HG02884 (cell line): ENCODE measurements around the gene UBXN7.
"Not testable (repeated sequence)": the region's sequence is repeated elsewhere in the genome, so short reads cannot be mapped to it uniquely, and the experiment has no call there.

Experiments used
- ATAC-seq: cut with Tn5 transposase; IDR thresholded peaks from one replicate; pipeline ENCODE4 v1.9.1; 2021; ENCODE audit warnings: mild to moderate bottlenecking, moderate library complexity; ENCODE audit not compliant: unreplicated experiment

Gene UBXN7

DNA sequence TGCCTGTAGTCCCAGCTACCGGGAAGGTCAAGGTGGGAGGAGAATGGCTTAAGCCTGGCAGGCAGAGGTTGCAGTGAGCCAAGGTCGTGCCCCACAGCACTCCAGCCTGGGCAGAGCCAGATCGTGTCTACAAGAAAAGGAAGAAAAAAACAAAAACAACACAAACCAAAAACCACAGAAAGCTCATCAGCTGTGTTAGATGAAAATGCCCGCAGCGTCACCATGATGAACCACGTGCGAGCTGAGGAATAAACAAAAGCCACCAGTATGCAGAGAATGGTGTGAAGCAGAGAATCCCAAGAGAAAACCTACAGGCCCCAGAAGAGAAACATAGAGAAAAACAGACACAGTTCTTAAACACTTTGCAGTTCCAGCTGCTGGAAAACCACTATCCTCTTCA is 74.3 kb downstream of the UBXN7 start:
- no peak for ATAC-seq

DNA sequence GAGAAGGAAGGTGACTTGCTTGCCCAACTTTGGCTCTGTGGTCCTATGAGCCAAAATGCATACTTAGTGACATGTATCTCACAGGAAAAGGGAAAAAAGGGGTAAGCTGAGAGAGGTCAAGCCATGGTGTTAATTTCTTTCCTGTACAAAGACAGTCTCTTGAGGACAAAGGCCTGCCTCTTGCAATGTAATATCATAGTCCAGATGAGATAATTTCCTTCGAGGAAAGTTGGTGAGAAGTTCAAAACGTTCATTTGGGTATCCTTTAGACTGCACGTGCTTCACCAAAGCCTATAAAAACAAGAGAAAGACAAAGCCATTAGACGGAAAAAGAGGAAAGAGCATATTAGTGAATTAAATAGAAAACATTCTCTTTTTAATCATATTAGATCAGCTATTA is 75.7 kb downstream of the UBXN7 start:
- ATAC-seq, result no peak

GRCh38 chr3:196355668-196356067 is 76.6 kb downstream of the UBXN7 start:
- ATAC-seq, result no peak

- no peak for ATAC-seq
Observed at GRCh38 chr3:196354132-196354531, 78.1 kb downstream of the UBXN7 start.

- no peak for ATAC-seq
Observed at GRCh38 chr3:196351541-196351940, 80.7 kb downstream of the UBXN7 start.

DNA sequence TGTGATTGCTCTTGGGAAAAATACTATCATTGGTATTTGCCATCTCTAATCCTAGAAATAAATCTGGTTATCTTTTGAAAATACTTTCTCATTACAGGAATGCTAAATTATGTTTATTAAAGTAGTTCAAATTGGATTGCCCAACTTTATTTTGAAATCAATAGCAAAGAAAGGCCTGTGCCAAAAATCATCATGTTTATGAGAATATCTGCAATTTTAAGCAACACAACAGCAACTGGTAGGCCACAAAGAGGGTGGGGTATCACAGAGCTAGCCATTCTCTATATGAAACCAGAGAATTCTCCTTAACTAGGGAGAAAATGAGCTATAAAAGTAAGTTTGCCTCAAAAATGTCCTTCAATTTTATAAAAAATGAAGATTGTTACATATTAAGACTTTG is 82.2 kb downstream of the UBXN7 start:
- ATAC-seq, result no peak

DNA sequence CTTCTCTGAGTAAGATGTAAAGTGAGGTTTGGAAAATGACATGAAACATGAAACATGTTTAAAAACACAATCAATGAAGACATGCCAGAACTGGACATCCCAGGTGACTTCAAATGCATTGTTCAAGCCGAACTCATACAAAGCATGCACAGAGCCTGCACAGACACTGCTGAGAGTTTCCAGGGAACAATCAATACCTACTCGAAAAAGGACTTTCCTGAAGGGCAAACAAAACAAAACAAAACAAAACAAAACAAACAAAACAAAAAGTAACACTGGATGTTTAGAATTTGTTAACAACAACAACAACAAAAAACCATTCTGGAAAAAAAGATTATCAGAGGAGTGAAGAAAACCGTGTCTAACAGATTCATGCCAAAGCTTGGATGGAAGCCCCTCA is 83.5 kb downstream of the UBXN7 start:
- ATAC-seq, result no peak

DNA sequence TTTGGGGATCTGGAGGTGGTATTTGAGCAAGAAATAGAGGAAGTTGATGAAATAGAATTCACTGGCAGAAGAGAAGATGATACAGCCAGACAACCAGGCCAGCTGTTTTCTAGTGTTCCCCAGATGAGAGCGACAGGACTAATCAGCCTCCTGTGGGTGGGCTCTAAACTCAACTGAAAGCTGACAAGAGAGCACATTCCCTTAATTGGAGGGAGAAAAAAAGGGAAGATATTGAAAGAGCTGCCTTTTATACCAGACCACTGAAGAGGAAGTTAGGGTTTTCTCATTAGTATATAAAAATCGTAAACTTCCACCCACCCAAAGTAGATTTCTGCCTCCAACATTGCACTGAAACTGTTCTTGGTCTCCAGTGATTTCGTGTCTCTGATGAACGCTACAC is 87.6 kb downstream of the UBXN7 start:
- ATAC-seq, result no peak

DNA sequence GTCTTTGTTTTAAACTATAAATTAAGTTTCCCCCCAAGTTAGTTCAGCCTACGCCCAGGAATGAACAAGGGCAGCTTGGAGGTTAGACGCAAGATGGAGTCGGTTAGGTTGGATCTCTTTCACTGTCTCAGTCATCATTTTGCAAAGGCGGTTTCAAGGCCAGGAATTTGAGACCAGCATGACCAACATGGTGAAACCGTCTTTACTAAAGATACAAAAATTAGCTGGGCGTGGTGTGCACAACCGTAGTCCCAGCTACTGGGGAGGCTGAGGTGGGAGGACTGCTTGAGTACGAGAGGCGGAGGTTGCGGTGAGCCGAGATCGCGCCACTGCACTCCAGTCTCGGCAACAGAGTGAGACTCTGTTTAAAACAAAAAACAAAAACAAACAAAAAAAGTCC is 88.3 kb downstream of the UBXN7 start:
- ATAC-seq, result not testable (repeated sequence)

DNA sequence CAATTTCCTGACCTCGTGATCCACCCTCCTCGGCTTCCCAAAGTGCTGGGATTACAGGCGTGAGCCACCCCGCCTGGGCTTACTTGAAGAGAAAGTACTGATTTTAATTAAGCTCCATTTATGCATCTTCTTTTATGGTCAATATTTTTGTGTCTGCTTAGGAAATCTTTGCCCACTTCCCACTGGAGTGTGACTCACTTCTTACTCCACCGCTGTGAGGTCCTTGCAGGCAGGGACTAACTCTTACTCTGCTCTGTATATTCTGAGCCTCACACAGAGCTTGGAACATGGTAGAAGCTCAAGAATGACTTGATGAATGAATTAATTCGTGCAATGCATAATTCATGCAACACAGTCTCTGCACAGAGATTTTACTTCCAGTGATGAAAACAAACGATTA is 91.1 kb downstream of the UBXN7 start:
- no peak for ATAC-seq

DNA sequence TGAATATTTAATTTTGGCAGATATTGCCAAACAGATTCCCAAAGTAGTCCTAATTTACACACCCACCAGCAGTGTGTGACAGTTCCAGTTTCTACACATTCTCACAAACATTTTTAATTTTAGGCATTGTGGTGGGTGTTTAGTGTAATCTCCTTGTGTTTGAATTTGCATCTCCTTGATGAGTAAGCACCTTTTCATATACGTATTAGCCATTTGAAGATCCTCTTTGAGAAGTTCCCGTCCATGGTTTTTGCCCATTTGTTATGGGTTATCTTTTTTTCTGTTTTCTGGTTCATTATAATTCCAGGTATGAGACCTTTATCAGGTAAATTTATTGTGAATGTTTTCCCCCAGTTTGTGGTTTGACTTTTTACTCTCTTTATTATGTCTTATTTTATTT is 91.8 kb downstream of the UBXN7 start:
- ATAC-seq, result no peak

GRCh38 chr3:196339493-196340254 is 92.6 kb downstream of the UBXN7 start:
- no peak for ATAC-seq

DNA sequence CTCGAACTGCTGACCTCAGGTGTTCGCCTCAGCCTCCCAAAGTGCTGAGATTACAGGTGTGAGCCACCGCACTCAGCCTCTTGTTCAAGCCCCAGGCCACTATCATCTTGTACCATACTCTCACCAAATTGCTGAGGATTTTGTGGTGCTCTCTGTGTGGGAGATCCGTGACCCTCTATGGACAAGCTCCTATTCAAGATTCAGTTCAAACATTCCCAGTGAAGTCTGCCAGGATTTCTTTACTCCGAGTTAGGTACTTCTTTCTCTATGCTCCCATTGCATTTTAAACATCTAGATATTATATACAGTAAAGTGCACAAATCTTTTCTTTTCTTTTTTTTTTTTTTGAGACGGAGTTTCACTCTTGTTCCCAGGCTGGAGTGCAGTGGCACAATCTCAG is 93.2 kb downstream of the UBXN7 start:
- ATAC-seq, result no peak

- no peak for ATAC-seq
Observed at GRCh38 chr3:196336319-196337145, 95.7 kb downstream of the UBXN7 start.

- no peak for ATAC-seq
Observed at GRCh38 chr3:196335503-196335948, 96.7 kb downstream of the UBXN7 start.

DNA sequence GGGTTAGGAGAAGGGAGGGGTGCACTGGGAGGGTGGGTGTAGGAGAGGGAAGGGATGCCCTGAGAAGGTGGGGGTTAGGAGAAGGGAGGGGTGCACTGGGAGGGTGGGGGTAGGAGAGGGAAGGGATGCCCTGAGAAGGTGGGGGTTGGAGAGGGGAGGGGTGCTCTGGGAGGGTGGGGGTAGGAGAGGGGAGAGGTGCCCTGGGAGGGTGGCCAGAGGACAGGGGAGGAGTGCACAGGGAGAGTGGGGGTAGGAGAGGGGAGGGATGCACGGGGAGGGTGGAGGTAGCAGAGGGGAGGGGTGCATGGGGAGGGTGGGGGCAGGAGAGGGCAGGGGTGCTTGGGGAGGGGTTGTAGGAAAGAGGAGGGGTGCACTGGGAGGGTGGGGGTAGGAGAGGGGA is 97.2 kb downstream of the UBXN7 start:
- no peak for ATAC-seq

- no peak for ATAC-seq
Observed at GRCh38 chr3:196332168-196332567, 100.1 kb downstream of the UBXN7 start.

DNA sequence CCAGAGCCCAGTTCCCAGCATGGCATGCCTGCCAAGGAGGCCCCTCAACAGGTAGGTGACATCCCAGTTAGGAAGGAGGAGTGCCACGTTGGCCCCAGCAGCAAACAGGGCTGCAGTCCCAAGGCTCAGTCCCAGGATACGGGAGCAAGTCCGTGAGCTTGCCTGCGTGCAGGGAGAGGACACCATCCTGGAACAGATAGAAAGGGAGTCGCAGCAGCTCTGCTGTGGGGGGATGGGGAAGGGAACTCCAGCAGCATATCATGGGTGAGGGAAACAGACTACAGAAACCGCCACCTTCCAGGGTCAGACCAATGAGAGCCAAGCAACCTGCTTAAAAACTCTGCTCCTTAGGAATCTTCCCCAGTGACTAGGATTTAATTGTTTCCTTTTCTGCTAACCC is 104.8 kb downstream of the UBXN7 start:
- ATAC-seq, result no peak

GRCh38 chr3:196326936-196327335 is 105.3 kb downstream of the UBXN7 start:
- no peak for ATAC-seq

- no peak for ATAC-seq
Observed at GRCh38 chr3:196323691-196324090, 108.5 kb downstream of the UBXN7 start.

GRCh38 chr3:196323016-196323415 is 109.2 kb downstream of the UBXN7 start:
- no peak for ATAC-seq

DNA sequence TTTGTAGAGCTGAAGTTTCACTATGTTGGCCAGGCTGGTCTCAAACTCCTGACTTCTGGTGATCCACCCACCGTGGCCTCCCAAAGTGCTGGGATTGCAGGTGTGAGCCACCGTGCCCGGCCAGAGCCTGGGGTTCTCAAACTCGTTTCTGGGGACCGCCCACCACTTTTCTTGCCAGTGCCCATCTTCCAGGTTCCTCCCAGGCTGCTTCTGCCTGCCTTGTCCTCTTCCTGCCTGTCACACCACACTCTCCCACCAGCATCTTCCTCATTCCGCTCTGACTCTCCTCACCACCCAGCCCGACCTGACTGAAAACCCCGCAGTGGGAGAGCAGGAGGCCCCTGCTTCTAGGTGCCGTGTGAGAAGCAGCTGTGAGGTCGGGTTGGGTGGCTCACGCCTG is 111.1 kb downstream of the UBXN7 start:
- ATAC-seq, result no peak
